ENCODE measurements around the gene CFAP20.

The CFAP20 gene

GRCh38 chr16:58123896-58124600 is 5.1 kb downstream of the CFAP20 start:
- DNase-seq: no peak

- DNase-seq: no peak
Measured at GRCh38 chr16:58121132-58121531, 8.0 kb downstream of the CFAP20 start.

GRCh38 chr16:58120234-58120633 is 8.9 kb downstream of the CFAP20 start:
- no peak for DNase-seq

- no peak for DNase-seq
Measured at GRCh38 chr16:58119509-58119845, 9.7 kb downstream of the CFAP20 start.

GRCh38 chr16:58118801-58119508 is 10.2 kb downstream of the CFAP20 start:
- DNase-seq: no peak

- DNase-seq: no peak
Measured at GRCh38 chr16:58116529-58116928, 12.7 kb downstream of the CFAP20 start.

GRCh38 chr16:58116081-58116480 is 13.1 kb downstream of the CFAP20 start:
- DNase-seq: no peak

GRCh38 chr16:58114827-58115825 is 14.1 kb downstream of the CFAP20 start:
- no peak for DNase-seq

GRCh38 chr16:58111302-58111627 is 17.9 kb downstream of the CFAP20 start:
- DNase-seq: no peak

GRCh38 chr16:58110571-58111301 is 18.4 kb downstream of the CFAP20 start:
- DNase-seq: no peak

GRCh38 chr16:58109881-58110280 is 19.3 kb downstream of the CFAP20 start:
- DNase-seq: no peak

GRCh38 chr16:58109330-58109729 is 19.9 kb downstream of the CFAP20 start:
- peak; percentile 44 for DNase-seq

GRCh38 chr16:58107709-58108108 is 21.5 kb downstream of the CFAP20 start:
- DNase-seq: no peak

- DNase-seq: no peak
Measured at GRCh38 chr16:58107228-58107627, 22.0 kb downstream of the CFAP20 start.

- peak; percentile 34 for DNase-seq
Measured at GRCh38 chr16:58105631-58106030, 23.6 kb downstream of the CFAP20 start.

- DNase-seq: no peak
Measured at GRCh38 chr16:58102665-58103392, 26.4 kb downstream of the CFAP20 start.

GRCh38 chr16:58099956-58100300 is 29.3 kb downstream of the CFAP20 start:
- DNase-seq: no peak

GRCh38 chr16:58099097-58099955 is 29.9 kb downstream of the CFAP20 start:
- DNase-seq: no peak

GRCh38 chr16:58098207-58099096 is 30.7 kb downstream of the CFAP20 start:
- DNase-seq: no peak

- DNase-seq: no peak
Measured at GRCh38 chr16:58096249-58096648, 32.9 kb downstream of the CFAP20 start.

All from hematopoietic multipotent progenitor cell treated with erythropoietin and hydrocortisone succinate and interleukin-3 and kit ligand, for 4 days (in vitro differentiated cells).